Endothelial cell of umbilical vein (primary cell): ENCODE measurements around the gene TMEM269. TPM values are rescaled to one million over a fixed set of nuclear protein-coding genes. Genes with fewer than 3 reads are reported as not detected.

ENCODE experiments used
- BruUV-seq: library from RNA; stranded (reverse); fragments of 400-500 nt; replicated peaks from 2 replicates; lab custom pipeline; 2021; lab: Mats Ljungman, UMichigan
- CTCF ChIA-PET: fragments of 300-600, 350-600 bp; sonication (Branson Sonifier 250); formaldehyde crosslinking; loops from one replicate; lab custom pipeline; 2021; ENCODE audit warnings: antibody characterized with exemption, inconsistent platforms; lab: Charles Lee
- POLR2A ChIA-PET: fragments of 300-600, 350-600 bp; sonication (Branson Sonifier 250); formaldehyde crosslinking; loops from one replicate; lab custom pipeline; 2021; ENCODE audit warnings: antibody characterized with exemption, inconsistent platforms; lab: Charles Lee
- DNase-seq: peaks from one replicate; pipeline ENCODE4 v3.0.0-alpha.2; 2011; ENCODE audit warnings: low read depth, low spot score
- FAIRE-seq: peaks from 2 replicates; lab custom pipeline; 2011; peaks lifted over from hg19 to GRCh38; lab: Jason Lieb, UNC
- H2AFZ ChIP-seq: 2 replicates; pipeline ENCODE4 v1.6.0; 2012; ENCODE audit warnings: low read depth, low read length, control low read depth, inconsistent platforms
- H3K27ac ChIP-seq: 2 replicates; pipeline ENCODE4 v1.5.1; 2011; ENCODE audit warnings: low read depth, mild to moderate bottlenecking, control low read depth, low read length, moderate library complexity; ENCODE audit not compliant: insufficient read depth
- H3K27me3 ChIP-seq, 2 experiments: 2 replicates each; pipeline versions ENCODE4 v1.6.0 to v1.6.1; 2011; ENCODE audit warnings: low read length in 2 of 2, mixed read lengths in 1 of 2; ENCODE audit not compliant: control insufficient read depth in 2 of 2, insufficient read depth in 2 of 2
- H3K36me3 ChIP-seq, 2 experiments: 2 replicates in 1 of 2; 3 replicates in 1 of 2; pipeline ENCODE4 v1.5.1; 2011; ENCODE audit warnings: low read length in 2 of 2, mild to moderate bottlenecking in 1 of 2, moderate library complexity in 1 of 2; ENCODE audit not compliant: control insufficient read depth in 2 of 2, insufficient read depth in 2 of 2; ENCODE audit errors: extremely low read depth in 1 of 2
- H3K4me1 ChIP-seq: 3 replicates; pipeline ENCODE4 v1.5.1; 2011; ENCODE audit warnings: mild to moderate bottlenecking, low read length; ENCODE audit not compliant: control insufficient read depth, insufficient read depth; ENCODE audit errors: extremely low read depth
- H3K4me2 ChIP-seq: 2 replicates; pipeline ENCODE4 v1.6.1; 2011; ENCODE audit warnings: low read length, control low read depth, mixed read lengths; ENCODE audit not compliant: insufficient read depth
- H3K4me3 ChIP-seq, 3 experiments: fragments of 200-600 bp in 1 of 3; sonication (generic), shearing (Covaris generic) in 1 of 3; replicated peaks in 1 of 3; 2 replicates each; pipeline ENCODE4 v1.5.1; 2011 to 2016; ENCODE audit warnings: control low read depth in 3 of 3, low read length in 3 of 3, mild to moderate bottlenecking in 2 of 3, inconsistent platforms in 1 of 3, low read depth in 1 of 3, moderate library complexity in 1 of 3; ENCODE audit not compliant: insufficient read depth in 1 of 3
- H3K79me2 ChIP-seq: 2 replicates; pipeline ENCODE4 v1.6.0; 2012; ENCODE audit warnings: low read length, inconsistent platforms; ENCODE audit not compliant: control insufficient read depth, insufficient read depth
- H3K9ac ChIP-seq: replicated peaks from 2 replicates; pipeline ENCODE3; 2011; ENCODE audit warnings: low read length, control low read depth; ENCODE audit not compliant: insufficient read depth; ENCODE audit errors: extremely low read depth
- H3K9me1 ChIP-seq: replicated peaks from 3 replicates; pipeline ENCODE4 v1.6.0; 2011; ENCODE audit warnings: mild to moderate bottlenecking, low read length; ENCODE audit not compliant: control insufficient read depth, insufficient read depth; ENCODE audit errors: extremely low read depth
- H3K9me3 ChIP-seq: replicated peaks from 2 replicates; pipeline ENCODE4 v1.5.1; 2012; ENCODE audit warnings: low read length, inconsistent platforms; ENCODE audit not compliant: control insufficient read depth, insufficient read depth
- H4K20me1 ChIP-seq: replicated peaks from 2 replicates; pipeline ENCODE3; 2011; ENCODE audit warnings: mild to moderate bottlenecking, low read length; ENCODE audit not compliant: control insufficient read depth, insufficient read depth; ENCODE audit errors: extremely low read depth
- POLR2A ChIP-seq: IDR thresholded peaks from 2 replicates; pipeline ENCODE4 v1.6.1; 2012; ENCODE audit warnings: low read depth, mild to moderate bottlenecking, control low read depth, low read length
- dilution Hi-C: fragments of 300-500 bp; cut with MboI; formaldehyde crosslinking; loops from one replicate; pipeline ENCODE4 v1.15.0; 2019; ENCODE audit warnings: low sequenced_read_pairs; ENCODE audit not compliant: extremely low pct_ligation_motif_present
- intact Hi-C: fragments of 100-400 bp; cut with micrococcal nuclease; formaldehyde crosslinking; loops from one replicate; pipeline ENCODE4 v1.10.0; 2022
- polyA plus RNA-seq, 4 experiments: library from polyadenylated mRNA; depleted of rRNA in 3 of 4; stranded (reverse) in 3 of 4; unstranded in 1 of 4; fragments of >200 nt; gene quantifications; 2 replicates each; pipeline versions ENCODE4 v1.2.1 to v1.2.3, GENCODE V29; 2011 to 2012; ENCODE audit warnings: missing spikeins in 1 of 4
- total RNA-seq: library from RNA; stranded (reverse); gene quantifications from 2 replicates; pipeline ENCODE4 v1.2.3, GENCODE V29; 2021
- TF ChIP-seq, protein P1 (sequence below), 2 donors: IDR thresholded peaks; 1 replicate in 1 of 2; 2 replicates in 1 of 2; pipeline ENCODE4 v1.5.1; 2011; ENCODE audit warnings: low read length in 2 of 2, mild to moderate bottlenecking in 2 of 2, moderate library complexity in 2 of 2, control low read depth in 1 of 2, inconsistent platforms in 1 of 2, low read depth in 1 of 2; ENCODE audit not compliant: insufficient read depth in 1 of 2; ENCODE audit errors: extremely low read depth in 1 of 2
- TF ChIP-seq, protein P2 (sequence below): IDR thresholded peaks from 2 replicates; pipeline ENCODE4 v1.6.1; 2011; ENCODE audit not compliant: insufficient read depth, insufficient read length

The TMEM269 gene
- total and polyA plus RNA-seq, 2 donors (not counting 3 experiments of a cell fraction or from before 2014, with no cell fraction given), result 0.03 TPM; not detected in 1

DNA sequence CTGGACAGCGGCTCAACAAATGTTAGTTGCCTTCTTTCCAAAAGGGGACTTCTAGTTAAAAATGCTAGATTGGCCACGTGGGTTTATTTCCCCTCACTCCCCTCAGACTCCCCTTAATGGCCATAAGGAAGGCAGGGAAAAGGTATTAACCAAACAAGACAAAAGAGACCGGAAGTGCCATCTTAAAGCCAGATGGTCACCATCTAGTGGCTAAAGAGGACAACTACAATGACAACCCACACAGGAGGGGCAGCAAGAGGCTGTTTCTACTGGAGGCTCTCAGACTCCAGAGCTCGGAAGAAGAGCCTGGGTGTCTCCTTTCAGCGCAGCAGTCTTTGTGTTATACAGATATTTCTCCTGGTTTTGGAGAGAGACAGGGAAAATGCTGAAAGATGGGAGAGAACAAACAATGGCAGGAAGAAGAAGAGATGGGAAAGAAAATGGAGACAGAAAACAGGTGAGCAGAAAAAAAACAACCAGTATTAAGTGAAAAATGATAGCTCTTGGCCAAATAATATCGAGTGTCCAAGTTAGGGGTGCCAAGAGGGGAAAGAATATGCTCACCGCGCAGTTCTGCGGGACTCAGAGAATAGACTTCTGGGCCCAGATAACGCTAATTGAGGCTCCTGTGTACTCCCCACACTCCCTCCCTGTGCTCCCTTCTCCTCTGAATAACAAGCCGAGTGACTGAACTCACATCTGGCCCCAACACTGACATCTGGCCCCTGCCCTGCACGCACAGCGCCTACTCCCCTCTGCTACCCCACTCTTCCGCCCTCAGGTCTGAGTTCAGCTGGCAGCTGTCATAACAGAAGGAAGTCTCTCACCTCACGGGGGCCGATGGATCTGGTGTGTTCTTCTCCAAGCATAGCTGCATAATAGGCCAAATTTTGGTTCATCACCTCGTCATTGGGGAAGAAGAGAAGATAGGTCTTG, 27.6 kb upstream of the TMEM269 start:
- no peaks in the 10 kb centered on the region for H3K9me3 ChIP-seq
- CTCF ChIA-PET, result interaction anchor here (0.6 to 4.4 kb wide), 10 partner anchors 9 to 611 kb away, joined by 3 to 43 read pairs (median 3); partner anchors contain the start of genes C1orf50 and P3H1

More for the DNA sequence above, 27.6 kb upstream of the TMEM269 start:
- H3K27ac ChIP-seq, result no peak overlapping the region
- no peaks in the 10 kb centered on the region for H3K27me3 ChIP-seq
- peaks cover under 1% of the 10 kb centered on the region for H3K79me2 ChIP-seq
- DNase-seq, result peak; percentile 55
- H3K36me3 ChIP-seq, result peaks cover 23 to 58% of the 10 kb centered on the region in 2 experiments
- dilution Hi-C loops, result no loop called here
- POLR2A ChIA-PET, result no interaction called here
- BruUV-seq, result no TSS peak
- H3K4me3 ChIP-seq, result no peak overlapping the region
- TF ChIP-seq, protein P1, sequence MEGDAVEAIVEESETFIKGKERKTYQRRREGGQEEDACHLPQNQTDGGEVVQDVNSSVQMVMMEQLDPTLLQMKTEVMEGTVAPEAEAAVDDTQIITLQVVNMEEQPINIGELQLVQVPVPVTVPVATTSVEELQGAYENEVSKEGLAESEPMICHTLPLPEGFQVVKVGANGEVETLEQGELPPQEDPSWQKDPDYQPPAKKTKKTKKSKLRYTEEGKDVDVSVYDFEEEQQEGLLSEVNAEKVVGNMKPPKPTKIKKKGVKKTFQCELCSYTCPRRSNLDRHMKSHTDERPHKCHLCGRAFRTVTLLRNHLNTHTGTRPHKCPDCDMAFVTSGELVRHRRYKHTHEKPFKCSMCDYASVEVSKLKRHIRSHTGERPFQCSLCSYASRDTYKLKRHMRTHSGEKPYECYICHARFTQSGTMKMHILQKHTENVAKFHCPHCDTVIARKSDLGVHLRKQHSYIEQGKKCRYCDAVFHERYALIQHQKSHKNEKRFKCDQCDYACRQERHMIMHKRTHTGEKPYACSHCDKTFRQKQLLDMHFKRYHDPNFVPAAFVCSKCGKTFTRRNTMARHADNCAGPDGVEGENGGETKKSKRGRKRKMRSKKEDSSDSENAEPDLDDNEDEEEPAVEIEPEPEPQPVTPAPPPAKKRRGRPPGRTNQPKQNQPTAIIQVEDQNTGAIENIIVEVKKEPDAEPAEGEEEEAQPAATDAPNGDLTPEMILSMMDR (IDR thresholded peaks at IDR 0.05; ENCODE audit: extremely low read depth in 1 of 2, insufficient read depth in 1 of 2, low read depth in 1 of 2, low read length in 2 of 2), result peak; percentile 43 to 66
- TF ChIP-seq POLR2A, result no peak
- TF ChIP-seq, protein P2, sequence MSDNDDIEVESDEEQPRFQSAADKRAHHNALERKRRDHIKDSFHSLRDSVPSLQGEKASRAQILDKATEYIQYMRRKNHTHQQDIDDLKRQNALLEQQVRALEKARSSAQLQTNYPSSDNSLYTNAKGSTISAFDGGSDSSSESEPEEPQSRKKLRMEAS, result no peak
- no peaks in the 10 kb centered on the region for H3K9me1 ChIP-seq
- FAIRE-seq, result peak; percentile 86
- no peak overlapping the region for H2AFZ ChIP-seq
- no peak overlapping the region for H3K9ac ChIP-seq
- H3K4me1 ChIP-seq, result no peaks in the 10 kb centered on the region
- H4K20me1 ChIP-seq, result no peaks in the 10 kb centered on the region
- H3K4me2 ChIP-seq, result no peak overlapping the region
- intact Hi-C loops, result loop anchor here (1.0 kb wide), 1 partner anchor 179 kb away; no protein-coding TSS in a partner anchor
